HG02885 (cell line): Measurements from ENCODE around the gene STARD10.
"Not testable (repeated sequence)": the region's sequence is repeated elsewhere in the genome, so short reads cannot be mapped to it uniquely, and the experiment has no call there.

Source experiments
- ATAC-seq: cut with Tn5 transposase; IDR thresholded peaks from one replicate; pipeline ENCODE4 v1.9.1; 2021; ENCODE audit warnings: mild to moderate bottlenecking; ENCODE audit not compliant: unreplicated experiment, poor library complexity

Gene STARD10, protein sequence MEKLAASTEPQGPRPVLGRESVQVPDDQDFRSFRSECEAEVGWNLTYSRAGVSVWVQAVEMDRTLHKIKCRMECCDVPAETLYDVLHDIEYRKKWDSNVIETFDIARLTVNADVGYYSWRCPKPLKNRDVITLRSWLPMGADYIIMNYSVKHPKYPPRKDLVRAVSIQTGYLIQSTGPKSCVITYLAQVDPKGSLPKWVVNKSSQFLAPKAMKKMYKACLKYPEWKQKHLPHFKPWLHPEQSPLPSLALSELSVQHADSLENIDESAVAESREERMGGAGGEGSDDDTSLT

DNA sequence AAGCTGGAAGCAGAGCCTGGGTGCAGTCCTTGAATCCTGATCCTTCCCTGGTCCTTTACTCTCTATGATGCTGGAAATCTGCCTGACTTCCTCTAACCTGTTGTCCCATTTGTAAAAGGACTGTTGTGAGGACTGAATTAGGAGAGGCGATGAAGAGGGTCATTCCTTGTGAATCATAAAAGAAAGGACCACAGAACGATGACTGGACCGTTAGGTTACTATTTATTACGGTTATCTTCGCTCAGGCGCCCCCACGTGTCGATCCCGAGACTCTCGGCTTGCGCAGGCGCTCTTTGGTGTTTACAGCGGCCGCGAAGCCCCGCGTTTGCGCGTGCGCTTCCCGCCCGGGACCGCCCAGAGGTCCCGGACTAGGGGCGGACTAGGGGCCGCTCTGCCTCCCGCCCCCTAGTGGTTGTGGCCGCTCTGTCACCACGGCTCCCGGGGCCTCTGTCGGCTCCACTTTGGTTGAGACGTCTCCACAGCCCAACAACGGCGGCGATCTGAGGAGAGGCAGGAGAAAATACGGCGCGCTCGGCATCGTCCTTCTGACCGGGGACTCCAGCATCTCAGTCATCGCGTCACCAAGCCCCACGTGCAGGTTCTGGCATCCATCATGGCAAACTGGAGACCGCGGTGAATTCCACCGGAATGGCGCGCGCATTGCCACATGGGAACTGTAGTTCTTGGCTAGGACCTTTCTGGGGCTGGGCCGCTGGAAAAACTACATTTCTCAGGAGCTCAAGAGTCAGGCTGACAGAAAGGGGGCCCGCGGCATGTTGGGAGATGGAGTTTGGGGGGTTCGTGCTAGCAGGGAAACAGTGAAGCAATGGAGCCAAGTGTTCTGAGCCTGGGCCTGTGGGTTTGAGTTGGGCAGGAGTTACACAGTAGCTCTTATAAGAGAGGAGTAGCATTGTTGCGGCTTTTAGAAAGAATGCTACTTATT, at the start of gene STARD10:
Gene STARD10, minus strand, starts transcription at position 623 of the 943 bp plus-strand sequence. CDS start 12,866 bp downstream, outside the sequence.
- ATAC-seq, result peak; percentile 92

DNA sequence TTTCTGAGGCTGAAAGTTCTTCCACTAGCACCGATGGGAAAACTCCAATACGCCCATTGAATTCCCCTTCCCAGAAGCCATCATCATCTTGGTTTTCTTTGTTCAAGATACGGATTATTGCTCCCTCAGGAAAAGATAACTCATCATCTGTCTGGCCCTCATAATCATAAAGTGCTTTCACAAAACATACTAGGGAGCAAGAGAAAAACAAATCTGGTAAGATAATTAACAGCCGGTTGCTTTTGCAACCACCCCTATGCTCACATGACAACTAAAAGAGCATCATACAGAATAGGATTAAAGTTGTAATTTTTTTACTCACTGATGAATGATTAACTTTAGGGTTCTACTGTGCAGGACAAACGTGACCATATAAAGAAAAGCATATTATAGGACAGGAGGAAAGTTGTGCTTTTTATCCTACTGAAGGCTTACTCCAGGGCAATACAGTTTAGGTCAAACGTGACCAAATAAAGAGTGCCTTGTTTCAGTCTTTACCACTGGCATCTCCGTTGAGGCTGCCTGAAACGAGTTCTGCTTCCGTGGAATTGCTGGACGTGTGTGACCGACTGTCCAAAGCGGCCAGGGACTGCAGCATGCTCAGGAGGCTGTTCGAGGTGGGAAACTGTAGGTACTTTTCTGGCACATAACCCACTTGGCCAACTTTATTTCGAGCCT, 48.9 kb upstream of the STARD10 start:
- ATAC-seq, result no peak

DNA sequence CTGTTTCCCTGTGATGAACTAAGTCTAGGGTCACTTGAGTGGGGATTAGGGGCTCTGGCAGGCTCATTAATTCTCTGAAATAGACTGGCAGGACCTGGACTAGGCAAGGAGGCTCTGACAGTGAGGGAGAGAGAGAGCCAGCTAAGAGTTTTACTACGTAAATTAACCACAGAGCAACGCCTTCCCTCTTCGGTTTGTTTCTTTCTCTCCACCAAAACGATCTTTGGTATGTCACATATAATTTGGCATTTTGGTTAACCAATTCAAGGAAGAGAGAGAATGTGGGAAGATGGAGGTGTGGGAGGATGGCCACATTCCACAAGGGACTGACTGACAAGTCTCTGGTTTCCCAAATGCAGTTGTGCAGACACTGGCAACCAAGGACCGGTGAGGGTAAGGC, 48.3 kb upstream of the STARD10 start:
- ATAC-seq, result no peak

DNA sequence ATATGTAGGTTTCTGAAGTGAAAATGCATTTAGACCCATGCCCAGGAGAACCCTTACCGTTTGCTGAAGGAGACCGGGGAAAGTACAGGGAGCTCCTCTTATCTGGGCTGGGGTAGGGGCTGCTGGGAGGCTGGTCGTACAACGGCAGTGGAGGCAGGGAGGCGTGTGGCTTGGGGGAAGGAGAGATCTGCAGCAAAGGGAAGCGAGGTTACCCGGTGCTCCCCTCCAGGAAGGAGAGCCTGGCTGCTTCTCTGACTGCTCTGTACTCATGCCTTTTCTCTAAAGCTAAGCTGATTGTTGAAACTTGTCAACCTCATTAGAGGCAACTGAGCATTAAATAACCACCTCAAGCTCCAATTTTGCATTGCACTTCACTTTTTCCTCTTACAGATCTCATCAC, 47.5 kb upstream of the STARD10 start:
- ATAC-seq, result no peak

DNA sequence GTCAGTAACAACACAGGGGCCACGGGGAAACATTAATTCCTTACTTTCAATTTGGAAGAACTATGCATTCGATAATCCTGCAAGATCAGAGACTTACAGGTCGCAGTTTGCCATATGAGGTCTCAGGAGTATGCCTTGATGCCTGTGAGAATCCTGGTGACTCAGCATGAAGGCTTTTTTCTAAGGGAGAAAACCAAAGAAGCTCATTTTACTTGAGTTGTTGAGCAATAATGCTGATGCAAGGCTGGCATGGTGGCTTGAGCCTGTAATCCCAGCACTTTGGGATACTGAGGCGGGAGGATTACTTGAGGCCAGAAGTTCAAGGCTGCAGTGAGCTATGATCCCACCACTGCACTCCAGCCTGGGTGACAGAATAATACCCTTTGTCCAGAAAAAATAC, 46.9 kb upstream of the STARD10 start:
- no peak for ATAC-seq

DNA sequence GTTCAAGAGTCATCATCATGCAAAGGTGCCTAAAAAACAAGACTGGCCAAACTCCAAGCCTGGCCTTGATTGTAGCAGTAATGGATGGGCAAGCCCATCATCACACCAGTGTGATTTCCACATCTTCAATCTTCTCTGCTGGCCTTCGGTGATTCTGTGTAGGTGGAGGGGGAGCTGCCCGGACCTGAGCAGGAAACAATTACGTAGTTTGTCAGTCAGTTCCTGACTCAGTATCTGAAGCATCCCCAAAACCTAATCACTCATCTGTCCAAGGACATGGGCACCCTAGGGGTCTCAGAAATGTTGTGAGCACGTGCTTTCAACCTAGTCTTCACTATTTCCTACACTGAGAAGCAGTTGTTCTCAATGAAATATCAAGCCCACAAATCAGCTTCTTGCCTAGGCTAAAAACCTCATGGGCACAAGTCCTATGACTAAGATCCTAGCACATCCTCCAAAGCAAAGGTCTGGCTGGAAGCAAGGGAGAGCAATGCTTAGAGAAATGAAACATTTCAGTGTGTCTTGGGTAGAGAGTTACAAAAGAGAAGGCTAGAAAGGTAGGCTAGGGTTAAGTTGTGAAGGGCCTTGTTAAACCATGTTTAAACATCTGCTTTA, 45.0 kb upstream of the STARD10 start:
- ATAC-seq, result no peak

DNA sequence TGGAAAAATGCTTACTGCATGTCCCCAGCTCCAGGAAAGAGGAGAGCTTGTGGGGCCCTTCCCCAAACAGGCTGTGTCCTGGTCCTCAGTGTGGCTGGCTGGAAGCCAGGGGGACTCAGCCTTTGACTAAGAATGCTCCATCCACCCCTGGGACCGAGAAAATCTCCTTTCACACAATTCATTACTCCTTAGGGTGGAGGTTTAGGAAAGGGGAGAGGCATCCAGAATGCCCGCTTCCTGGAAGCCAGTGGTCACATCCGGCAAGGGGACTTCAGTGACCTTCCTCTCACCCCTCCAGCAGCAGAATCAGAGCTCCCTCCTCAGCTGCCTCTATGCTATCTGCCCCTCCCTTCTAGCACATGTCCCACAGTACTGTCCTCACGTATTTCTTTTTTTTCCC, 42.3 kb upstream of the STARD10 start:
- ATAC-seq, result no peak

DNA sequence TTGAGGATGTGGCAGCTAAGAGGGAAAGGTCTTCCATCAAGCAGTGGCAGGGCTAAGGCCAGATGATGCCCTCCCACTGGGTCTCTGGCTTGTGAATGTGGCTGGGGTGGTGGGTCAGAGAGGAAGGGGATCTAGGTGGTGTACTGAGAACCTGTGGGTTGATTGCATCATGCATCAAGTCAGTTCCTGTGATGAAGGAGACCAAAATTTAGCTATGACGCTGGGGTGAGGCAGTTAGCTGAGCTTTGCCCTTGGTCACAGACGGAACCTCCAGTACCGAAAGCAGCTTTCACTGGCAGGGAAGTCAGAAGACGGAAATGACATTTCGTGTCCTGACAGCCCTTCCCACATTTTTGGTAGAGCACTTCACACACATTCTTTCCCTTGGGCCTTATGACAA, 41.1 kb upstream of the STARD10 start:
- no peak for ATAC-seq

DNA sequence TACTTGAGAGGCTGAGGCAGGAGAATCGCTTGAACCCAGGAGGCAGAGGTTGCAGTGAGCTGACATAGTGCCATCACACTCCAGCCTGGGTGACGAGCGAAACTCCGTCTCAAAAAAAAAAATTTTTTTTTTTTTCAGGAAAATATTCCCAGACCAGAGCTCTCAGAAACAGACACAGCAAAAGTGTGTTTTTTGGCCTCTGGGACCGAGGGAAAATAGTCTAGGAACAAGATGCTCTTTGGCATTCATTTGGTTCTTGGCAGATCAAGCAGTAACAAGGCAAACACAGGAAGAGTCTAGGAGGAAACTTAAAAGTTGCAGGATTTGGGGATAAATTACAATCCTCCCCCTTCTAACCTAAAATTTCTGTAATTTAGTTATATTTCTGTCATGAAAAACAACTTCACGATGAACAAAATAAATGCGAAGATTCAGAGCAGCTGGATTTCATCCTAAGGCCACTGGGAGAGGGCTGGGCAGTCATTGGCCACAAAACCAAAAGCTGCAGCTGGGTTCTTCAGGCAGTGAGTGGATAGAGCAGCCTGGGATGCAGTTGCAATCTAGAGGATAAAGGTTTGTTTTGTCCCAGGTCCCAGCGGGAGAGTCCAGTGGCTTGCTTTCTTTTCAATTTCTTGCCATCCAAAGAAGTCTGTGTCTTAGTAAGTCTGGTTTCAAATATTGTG, 40.1 kb upstream of the STARD10 start:
- ATAC-seq, result no peak

DNA sequence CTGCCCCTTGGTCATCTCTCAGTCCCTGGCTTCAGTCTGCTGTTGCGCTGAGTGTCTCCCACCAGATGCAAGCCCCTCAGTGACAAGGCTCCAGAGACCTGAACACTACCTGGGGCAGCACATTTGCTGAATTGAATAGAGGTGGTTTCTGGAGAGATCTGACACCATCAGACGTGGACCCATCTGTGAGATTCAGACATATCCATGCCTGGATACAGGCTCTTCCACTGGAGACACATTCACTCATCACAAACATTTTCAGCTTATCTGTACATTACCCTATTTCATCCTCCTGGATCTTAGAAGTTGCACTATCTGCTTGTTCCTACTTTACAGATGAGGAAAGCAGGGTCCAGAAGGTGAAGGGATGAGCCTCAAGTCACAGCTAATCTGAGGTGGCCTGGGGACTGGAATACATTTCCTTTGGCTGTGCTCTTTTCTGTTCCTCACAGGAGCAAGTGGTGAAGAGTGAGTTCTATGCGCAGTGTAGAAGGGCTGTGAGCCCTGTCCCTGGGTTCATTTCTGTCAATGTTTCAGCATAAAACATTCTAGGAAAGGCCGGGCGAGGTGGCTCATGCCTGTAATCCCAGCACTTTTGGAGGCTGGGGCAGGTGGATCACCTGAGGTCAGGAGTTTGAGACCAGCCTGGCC, 39.4 kb upstream of the STARD10 start:
- ATAC-seq, result no peak

DNA sequence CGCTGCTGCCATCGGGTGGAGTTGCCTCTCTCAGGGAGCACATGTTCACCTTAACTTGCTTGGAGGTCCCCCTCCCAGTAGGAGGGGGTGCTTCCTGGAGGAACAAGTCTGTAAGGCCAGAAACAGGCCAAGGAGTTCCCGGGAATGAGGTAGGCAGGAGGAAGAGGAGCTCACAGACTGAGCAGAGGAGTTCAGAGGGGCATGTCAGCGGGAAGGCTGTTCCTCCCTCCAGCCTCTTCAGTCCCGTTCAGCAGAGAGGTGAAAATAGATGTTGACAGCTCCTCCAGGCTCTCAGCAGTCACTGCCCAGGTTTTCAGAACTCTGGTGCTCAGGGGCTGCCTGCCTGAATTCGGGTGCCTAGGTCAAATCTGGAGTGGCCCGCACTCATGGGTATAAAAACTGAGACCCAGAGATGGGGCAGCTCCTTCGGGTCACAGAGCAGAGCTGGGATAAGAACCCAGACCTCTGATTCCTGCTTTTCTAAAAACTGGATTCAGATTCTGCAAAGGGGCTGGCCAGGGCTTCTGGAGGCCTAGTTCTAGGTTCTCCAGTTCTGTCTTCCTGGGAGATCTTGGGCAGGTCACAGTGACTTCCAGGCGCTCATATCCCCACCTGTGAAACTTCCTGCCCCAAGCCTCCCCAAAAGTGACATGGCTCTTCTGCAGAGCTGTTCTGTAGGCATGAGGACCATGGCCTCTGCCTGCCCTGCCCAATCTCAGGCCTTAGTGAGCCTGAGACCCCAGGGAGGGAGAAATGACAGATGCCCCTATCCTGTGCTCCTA, 38.6 kb upstream of the STARD10 start:
- ATAC-seq, result no peak

DNA sequence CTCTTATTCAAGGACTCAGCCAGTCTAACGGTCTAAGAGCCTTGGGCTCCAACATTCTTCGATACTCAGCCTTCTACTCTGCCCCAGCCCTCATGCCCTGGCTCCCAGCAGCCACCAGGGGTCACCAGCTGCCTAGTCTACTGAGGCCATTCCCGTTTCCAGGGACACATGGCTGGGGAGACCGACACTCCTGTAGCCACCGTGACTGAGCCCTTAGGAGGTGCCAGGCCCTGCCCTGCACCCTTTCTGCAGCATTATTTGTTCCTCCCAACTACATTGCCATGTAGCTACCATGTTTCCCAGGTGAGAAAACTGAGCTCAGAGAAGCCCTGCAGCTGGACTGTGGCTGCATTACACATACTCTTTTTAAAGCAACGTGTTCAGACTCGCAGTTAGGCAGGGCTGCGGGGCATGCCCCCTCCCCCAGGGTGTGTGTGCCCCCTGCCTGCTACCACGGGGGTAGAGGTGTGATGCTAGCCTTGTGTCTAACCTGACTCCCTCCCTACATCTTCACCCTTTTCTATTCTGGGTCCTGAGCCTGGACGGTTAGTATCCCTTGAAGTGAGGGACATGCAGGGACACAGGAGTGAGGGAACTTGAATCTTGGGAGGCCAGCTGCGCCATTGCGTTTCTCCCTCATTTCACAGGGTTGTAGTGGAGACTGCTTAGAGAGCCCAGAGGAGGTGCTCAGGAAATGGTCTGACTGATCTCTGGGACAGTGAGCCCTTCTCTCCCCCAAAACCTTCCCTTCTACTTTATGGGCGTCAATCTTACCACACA, 37.9 kb upstream of the STARD10 start:
- ATAC-seq, result no peak

DNA sequence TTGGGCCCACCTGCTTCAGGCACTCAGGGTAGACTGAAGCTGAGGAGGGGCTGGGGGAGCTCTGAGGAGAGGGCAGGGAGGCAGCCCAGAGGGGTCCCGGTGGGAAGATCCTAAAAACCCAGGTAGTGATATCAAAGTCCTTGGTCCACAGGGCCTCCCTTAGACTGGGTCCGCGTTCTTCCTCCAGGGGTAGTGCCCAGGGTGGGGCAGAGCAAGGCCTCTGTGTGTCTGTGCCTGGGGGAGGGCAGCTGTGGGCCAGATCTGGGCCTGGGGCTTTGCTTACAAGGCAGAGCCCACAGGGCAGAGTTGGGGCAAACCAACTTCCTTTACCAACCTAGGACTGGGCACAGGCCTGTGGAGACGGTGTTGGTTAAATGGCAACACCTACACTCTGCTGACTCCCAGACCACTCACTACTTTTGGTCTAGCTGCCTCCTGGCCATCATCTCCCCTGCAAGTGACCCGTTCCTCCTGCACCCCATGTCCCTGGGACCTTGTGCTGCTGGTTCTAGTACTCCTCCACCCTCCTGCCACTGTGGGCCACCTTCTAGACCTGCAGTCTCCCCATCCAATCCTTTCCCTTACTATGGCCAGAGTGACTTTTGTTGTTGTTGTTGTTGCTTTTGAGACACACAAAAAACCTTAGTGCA, 36.2 kb upstream of the STARD10 start:
- ATAC-seq, result no peak

DNA sequence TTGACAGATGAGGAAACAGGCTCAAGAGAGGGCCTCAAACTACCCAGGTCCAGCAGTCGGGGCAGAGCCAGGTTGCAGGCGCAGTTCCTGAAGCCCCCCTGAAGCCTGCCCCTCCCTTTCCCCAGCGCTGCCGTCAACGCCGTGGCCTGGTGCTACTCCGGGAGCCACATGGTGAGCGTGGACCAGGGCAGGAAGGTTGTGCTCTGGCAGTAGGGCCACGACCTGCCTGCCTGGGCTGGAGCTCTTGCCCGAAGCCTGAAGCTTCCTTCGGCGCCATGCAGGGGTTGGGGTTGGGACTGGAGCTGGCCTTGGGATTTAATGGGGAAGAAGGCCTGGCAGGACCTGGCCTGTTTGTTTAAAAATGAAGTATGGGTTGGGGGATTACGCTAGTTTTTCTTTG, 35.3 kb upstream of the STARD10 start:
- ATAC-seq, result no peak

DNA sequence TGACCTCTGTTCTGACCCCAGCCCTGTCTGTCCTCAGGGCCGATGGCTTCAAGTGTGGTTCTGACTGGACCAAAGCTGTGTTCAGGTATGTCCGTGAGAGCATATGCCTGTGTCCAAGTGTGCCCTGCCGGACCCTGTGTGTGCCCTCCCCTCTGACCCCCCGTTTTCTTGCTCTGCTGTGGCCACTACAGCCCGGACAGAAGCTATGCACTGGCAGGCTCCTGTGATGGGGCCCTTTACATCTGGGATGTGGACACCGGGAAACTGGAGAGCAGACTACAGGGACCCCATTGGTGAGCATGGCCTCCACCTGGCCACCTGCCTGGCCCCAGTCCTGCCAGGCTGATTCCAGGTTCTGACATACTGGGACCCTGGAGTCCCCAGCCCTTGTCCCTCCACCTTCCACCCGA, 34.9 kb upstream of the STARD10 start:
- no peak for ATAC-seq

DNA sequence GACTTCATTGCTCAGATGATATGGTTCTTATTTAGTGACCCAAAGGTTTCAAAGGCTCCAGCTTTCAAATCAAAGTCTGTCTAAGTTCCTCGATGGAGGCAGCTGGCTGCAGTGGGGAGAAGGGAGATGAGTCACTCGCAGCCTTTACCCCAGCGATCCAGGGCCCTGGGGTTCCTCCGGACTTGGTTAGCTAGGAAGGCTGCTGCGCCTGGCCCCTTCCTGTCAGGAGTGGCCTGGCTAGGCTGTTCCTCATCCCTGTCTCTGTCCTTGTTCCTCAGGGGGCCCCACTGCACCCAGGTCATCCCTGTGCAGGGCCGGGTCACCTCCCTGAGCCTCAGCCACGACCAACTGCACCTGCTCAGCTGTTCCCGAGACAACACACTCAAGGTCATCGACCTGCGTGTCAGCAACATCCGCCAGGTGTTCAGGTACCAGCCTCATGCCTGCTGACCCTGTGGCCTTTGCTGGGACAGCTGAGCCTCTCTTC, 34.3 kb upstream of the STARD10 start:
- ATAC-seq, result no peak

DNA sequence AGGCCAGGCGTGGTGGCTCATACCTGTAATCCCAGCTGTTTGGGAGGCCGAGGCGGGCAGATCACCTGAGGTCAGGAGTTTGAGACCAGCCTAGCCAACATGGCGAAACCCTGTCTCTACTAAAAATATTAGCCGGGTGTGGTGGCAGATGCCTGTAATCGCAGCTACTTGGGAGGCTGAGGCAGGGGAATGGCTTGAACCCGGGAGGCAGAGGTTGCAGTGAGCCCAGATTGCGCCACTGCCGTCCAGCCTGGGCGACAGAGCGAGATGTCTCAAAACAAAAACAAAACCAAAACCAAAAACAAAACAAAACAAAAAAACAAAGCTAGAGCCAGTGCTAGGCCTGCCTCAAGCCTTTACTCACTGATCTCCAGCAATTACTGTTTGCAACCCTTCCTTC, 33.8 kb upstream of the STARD10 start:
- not testable (repeated sequence) for ATAC-seq
